HG03521 (cell line): Measurements from ENCODE around the gene KLHDC7B.
A peak's percentile ranks its signal among the peaks of the same experiment; 100 is the strongest.

Experiments used
- ATAC-seq: cut with Tn5 transposase; IDR thresholded peaks from one replicate; pipeline ENCODE4 v1.9.1; 2021; ENCODE audit warnings: mild to moderate bottlenecking, moderate library complexity; ENCODE audit not compliant: unreplicated experiment

Gene KLHDC7B

DNA sequence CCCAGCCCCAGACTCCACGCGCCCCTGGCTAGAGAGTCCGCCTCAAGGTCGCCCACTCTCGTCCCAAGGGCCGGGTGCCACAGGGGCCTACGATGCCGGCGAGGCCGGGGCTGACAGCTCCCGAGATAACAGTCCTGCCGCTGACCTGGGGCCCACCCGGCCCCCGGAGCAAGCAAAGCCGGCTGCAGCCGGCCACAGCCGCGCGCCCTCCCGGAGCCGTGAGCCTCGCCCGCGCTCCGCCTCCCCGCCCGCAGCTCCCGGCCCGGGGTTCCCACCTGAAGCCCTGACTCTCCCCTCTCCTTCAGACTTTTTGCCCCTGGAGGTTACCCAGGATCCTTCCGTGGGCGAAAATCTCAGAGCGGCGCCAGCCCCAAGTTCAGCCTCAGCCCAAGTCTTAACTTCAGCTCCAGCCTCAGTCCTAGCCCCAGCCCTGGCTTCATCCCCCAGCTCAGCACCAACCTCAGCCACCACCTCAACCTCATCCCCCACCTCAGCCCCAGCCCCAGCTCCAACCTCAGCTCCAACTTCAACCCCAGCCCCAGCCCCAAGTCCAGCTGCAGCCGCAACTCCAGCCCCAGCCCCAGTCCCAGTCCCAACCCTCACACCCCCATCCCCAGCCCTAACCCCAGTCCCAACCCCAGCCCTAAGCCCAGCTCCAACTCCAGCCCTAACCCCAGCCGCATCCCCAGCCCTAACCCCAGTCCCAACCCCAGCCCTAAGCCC lies 1.7 kb downstream of the KLHDC7B start:
- no peak for ATAC-seq

DNA sequence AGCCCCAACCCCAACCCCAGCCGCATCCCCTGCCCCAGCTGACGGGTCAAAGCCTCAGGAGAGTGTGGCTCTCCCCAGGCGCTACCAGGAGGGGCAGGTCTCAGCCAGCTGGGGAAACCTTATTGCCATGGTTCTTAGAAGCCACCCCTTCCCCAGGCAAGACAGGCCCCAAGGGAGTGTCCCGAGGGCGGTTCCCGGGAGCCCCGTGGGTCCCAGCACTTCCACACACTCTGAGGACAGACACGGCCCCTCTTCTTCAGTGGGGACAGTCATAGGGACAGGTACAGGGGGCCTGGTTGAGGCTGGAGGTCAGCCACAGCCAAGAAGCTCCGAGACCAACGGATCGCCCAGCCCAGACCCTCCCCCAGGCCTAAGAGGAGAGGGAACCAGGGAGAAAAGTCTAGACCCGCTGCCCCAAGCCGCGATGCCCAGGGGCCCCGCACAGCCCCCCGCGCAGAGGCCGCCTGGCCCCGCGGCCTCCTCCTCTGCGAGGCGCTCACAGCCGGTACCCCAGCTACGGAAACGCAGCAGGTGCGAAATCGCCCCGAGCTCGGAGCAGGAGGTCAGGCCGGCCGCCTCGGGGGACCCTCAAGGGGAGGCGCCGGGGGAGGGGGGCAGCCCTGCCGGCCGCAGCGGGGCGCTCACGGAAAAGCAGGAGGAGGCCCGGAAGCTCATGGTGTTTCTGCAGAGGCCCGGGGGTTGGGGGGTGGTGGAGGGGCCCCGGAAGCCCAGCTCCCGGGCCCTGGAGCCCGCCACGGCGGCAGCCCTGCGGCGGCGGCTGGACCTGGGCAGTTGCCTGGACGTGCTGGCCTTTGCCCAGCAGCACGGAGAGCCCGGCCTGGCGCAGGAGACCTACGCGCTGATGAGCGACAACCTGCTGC lies 2.6 kb downstream of the KLHDC7B start:
- ATAC-seq = no peak

DNA sequence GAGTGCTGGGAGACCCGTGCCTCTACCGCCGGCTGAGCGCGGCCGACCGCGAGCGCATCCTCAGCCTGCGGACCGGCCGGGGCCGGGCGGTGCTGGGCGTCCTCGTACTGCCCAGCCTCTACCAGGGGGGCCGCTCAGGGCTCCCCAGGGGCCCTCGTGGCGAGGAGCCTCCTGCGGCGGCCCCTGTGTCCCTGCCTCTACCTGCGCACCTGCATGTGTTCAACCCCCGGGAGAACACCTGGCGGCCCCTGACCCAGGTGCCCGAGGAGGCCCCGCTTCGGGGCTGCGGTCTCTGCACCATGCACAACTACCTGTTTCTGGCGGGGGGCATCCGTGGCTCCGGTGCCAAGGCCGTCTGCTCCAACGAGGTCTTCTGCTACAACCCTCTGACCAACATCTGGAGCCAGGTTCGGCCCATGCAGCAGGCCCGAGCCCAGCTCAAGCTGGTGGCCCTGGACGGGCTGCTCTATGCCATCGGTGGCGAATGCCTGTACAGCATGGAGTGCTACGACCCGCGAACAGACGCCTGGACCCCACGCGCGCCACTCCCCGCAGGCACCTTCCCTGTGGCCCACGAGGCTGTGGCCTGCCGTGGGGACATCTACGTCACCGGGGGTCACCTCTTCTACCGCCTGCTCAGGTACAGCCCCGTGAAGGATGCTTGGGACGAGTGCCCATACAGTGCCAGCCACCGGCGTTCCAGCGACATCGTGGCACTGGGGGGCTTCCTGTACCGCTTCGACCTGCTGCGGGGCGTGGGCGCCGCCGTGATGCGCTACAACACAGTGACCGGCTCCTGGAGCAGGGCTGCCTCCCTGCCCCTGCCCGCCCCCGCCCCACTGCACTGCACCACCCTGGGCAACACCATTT lies 3.5 kb downstream of the KLHDC7B start:
- ATAC-seq = no peak

GRCh38 chr22:50550395-50550794 lies 4.7 kb downstream of the KLHDC7B start:
- ATAC-seq = no peak

- ATAC-seq = no peak
Measured at GRCh38 chr22:50551160-50551752, 5.6 kb downstream of the KLHDC7B start.

DNA sequence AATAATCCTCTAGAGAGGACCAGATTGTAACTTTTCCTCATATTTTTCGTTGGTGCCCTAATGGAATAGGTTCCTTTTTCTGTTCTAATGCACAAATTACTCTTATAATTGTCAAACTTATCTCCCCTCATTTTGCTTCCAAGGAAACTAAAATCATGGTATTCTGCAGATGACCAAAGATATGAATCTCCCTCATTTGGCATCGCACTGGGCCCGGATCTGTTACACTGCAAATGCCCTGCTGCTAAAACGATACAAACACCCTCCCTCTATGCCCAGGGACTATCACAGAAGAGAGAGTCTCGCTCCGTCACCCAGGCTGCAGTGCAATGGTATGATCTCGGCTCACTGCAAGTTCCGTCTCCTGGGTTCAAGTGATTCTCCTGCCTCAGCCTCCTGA lies 7.6 kb downstream of the KLHDC7B start:
- ATAC-seq = no peak

DNA sequence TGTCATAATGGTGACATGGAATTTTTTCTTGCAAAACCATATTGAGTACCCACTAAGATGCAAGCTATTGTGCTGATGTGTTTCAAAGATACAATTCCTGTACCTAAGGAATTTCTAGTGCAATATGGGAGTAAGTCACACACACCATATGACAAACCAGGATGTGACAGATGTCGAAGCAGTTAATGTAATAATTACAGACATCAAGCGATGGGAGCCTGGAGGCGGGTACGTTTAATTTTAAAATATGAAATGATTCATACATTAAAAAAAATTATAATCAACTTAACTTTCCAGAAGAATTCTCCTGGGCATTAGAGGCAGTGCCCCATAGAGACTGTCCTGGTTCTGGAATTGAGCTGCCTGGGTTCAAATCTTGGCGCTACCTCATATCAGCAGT lies 11.0 kb downstream of the KLHDC7B start:
- ATAC-seq = no peak

- no peak for ATAC-seq
Measured at GRCh38 chr22:50560034-50560433, 14.3 kb downstream of the KLHDC7B start.

- no peak for ATAC-seq
Measured at GRCh38 chr22:50561401-50562358, 16.0 kb downstream of the KLHDC7B start.

GRCh38 chr22:50562523-50563412 lies 17.1 kb downstream of the KLHDC7B start, which contains the start of gene SYCE3:
TSS of gene SYCE3 (minus strand) at chr22:50562919. CDS start at chr22:50556405, 6,514 bp downstream.
- peak; percentile 92 for ATAC-seq

DNA sequence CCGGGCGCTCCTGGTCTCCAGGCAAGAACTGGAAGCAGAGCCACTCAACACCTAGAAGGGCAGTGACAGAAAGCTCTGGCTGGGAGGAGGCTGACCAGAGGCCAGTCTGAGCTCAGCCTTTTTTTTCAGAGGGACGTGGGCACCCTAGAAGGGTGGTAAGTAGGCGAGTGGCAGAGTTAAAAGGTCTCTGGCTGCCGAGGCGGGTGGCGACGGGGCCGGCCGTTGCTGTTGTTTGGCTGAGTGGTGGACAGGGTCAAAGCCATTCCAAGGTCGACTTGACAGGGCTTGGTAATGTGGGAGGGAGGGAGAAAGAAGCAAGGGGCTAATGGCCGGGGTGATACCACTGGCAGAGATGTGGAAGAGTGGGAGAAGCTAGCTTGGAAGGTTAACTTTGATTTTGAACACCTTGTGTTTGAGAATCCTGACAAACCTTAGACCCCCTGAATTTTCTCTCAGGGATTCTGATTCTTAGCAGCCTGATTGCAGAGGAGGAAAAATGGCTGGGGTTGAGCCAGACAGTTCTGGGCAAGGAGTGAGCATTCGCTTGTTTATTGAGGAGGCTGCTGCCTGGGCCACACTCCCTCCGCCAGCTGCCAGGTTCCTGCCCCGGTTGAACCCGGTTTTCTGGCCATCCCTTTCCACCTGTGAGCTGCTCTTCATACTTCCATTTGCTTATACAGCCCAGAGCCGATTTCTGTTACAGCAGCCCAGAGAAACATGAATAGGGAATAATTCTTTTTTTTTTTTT lies 17.9 kb downstream of the KLHDC7B start:
- ATAC-seq = no peak

DNA sequence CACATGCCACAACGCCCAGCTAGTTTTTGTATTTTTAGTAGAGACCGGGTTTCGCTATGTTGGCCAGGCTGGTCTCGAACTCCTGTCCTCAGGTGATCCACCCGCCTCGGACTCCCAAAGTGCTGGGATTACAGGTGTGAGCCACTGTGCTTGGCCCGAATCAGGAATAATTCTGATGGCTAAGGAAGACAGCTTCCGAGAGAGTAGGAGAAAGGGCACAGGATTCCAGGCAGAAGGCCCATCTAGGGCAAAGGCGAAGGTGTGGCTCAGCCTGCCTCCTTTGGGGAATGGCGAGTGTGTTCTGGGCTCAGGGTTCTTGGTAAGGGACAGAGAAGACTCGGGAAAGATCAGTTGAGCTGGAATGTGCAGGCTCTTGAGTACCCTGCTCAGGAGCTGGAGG lies 18.6 kb downstream of the KLHDC7B start:
- ATAC-seq = no peak

GRCh38 chr22:50567721-50568252 lies 22.1 kb downstream of the KLHDC7B start:
- ATAC-seq = no peak

DNA sequence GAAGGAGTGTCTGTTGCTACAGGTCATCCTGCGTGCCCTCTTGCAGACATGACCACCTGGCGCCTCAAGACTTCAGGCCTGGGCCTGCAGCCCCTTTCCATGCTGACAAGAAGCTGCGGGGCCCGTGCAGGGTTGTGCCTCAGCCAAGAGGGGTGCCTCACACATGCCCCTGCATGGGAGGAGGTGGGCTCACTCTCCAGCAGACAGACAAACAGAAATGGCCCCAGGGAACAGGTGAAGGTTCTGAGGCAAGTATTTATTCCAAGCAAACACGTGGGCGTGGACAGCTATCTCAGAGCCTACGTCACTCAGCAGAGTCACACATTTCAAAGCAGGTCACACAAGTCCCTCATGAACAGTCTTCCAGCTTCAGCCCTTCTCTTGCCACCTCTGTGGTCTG lies 22.9 kb downstream of the KLHDC7B start:
- no peak for ATAC-seq

GRCh38 chr22:50569041-50569459 lies 23.4 kb downstream of the KLHDC7B start:
- no peak for ATAC-seq

- no peak for ATAC-seq
Measured at GRCh38 chr22:50569896-50570535, 24.3 kb downstream of the KLHDC7B start.

DNA sequence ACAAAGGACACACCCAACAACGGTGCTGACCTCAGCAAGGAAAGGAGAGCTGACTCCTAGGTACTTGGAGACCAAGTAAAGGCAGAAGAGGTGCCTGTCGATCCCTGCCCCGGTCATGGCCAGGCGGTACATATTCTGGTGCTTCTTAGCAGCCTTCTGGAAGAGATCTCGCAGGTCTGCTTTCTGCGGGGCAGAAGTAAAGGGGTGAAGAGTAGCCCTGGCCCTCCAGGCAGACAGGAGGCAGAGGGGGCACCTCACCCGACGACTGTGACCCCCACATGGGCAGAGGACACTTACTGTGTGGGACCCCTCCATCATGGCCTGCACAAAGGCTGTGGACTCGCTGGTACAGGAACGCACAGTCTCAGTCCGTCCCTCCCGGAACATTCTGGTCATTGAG lies 25.2 kb downstream of the KLHDC7B start:
- no peak for ATAC-seq
